Glomerular visceral epithelial cell (primary cell): ENCODE results near the gene LLGL1.

Experiments used
- DNase-seq: peaks from one replicate; pipeline ENCODE4 v3.0.0-alpha.2; 2016; ENCODE audit errors: extremely low spot score

The LLGL1 gene

DNA sequence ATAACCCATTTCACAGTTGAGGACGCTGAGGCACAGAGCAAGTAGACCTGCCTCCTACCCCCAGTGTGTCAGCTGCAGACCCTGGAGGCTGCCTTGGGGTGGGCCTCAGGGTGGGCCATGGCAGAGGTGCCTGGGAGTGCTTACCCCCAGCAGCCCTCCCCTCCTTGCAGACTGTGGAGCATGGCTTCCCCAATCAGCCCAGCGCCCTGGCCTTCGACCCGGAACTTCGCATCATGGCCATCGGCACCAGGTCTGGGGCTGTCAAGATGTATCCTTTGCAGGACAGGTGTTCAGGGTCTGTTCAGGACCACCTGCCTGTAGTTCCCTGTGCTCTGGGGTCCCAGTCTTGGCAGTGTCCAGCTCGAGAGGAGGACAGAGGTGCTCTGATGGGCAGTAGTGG lies 4.3 kb downstream of the LLGL1 start:
- no peak for DNase-seq

DNA sequence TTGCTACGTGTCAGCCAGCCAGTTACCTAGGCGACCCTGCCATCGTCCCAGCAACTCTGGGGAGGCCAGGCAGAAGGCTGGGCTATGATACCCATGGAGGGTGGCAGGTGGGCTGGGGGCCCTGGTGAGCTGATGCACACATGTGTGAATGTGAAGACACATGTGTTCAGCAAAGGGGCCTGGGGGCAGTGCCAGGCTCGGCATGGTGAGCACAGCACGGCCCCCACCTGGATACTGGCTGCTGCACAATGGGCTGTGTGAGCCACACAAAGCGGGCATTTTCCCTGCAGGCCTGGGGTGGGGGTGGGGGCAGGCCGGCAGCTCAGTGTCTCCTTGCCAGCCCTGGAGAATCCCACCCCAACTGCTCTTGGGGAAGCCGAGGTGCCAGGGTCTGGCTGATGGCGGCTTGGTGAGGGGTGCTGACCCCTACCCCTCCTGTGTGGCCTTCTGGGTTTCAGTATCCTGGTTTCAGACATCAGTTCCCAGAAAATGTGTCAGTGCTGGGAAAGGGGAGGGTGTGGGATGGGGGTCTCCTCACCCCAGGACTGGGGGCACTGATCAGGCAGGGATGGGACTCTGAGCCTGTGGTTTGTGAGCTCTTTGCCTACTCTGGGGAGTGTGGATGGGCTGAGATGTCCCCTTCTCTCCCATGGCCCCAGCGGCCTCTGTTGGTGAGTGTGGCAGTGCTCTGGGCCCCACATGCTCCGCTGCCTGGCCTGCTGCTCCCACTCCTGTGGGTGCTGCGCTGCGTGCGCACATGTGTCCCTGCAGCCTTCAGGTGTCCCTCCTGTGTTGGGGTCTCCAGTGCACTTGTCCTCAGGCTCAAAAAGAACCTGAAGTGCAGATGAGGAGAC lies 5.1 kb downstream of the LLGL1 start:
- no peak for DNase-seq

DNA sequence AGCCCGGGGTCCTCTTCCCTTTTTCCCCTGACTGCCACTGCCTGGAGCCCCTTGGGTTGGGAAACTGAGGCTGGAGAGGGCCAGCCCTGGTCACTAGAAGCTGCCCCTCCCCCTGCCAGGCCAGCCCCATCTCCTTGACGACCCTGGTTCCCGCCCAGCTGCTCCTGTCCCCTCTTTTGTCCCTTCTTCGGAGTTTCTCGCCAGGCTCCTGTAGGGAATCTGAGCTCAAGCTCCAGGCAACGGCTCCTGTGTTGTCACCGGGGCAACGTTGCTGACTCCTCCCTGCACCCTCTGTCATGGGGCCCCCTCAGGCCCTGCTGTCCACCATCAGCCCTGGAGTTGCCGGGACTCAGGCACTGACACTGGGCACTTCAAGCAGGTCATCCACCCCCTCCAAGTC lies 5.7 kb downstream of the LLGL1 start:
- DNase-seq: no peak

DNA sequence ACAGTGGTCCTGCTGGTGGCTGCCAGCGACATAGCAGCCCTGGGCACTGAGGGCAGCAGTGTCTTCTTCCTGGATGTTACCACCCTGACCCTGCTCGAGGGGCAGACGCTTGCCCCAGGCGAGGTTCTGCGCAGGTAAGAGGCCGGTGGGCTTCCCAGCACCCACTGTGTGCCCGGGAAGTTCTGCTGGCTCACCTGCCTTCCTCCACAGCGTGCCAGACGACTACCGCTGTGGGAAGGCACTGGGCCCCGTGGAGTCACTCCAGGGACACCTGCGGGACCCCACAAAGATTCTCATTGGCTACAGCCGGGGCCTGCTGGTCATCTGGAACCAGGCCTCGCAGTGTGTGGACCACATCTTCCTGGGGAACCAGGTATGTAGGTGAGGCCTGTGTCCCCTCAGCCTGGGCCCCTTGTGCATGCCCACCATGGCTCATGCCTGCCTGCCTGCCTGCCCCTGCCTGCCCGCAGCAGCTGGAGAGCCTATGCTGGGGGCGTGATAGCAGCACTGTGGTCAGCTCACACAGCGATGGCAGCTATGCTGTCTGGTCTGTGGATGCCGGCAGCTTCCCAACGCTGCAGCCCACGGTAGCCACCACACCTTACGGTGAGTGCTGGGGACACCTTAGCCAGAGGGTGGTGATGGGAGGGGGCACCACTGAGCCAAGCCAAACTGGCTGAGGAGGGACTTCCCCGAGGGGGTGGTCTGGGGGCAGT lies 8.5 kb downstream of the LLGL1 start:
- no peak for DNase-seq

DNA sequence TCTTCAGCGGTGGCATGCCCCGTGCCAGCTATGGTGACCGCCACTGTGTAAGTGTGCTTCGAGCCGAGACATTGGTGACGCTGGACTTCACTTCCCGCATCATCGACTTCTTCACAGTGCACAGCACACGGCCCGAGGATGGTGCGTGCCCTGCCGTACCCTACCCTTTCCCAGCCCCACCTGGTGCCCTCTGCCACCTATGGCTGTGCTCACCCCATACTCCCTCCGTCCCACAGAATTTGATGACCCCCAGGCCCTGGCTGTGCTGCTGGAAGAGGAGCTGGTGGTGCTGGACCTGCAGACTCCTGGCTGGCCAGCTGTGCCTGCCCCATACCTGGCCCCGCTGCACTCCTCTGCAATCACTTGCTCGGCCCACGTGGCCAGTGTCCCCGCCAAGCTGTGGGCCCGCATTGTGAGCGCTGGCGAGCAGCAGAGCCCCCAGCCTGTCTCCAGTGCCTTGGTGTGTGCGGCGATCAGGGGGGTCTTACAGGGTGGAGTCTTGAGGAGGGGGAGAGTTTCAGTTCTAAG lies 9.5 kb downstream of the LLGL1 start:
- DNase-seq: no peak

DNA sequence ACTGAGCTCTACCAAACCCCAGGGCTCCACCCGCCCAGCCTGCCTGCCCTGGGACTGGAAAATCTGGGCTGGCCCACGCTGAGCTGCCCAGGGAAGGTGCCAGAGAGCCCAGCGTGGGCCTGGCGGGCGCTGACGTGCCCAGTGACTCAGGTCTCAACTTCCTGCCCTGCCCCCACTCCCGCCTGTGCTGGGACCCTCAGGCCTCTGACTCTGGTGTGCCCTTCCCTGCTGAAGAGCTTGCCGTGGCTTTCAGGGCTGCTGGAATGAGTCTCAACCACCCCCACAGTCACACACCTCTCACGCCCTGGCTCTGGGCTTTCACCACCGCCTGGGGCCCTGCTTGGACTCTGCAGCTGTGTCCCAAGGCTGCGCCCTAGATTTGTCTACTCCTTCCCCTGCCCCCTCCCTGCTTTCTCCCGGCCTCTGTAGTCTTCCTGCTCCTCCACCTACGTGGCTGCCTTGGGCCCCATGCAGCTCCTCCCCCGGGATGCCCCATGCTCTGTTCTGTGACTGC lies 10.4 kb downstream of the LLGL1 start:
- peak; percentile 81 for DNase-seq

DNA sequence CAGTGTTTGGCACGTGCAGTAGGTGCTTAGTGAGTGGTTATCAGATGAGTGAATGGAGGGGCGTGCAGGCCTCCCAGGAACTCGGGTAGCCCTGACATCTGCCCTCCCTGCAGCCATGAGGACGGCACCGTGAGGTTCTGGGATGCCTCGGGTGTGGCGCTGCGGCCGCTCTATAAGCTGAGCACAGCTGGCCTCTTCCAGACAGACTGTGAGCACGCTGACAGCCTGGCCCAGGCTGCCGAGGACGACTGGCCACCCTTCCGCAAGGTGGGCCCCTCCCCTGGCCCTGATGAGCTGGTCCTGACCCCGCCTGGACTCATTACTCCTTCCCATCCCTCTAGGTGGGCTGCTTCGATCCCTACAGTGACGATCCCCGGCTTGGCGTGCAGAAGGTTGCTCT lies 11.1 kb downstream of the LLGL1 start:
- no peak for DNase-seq

DNA sequence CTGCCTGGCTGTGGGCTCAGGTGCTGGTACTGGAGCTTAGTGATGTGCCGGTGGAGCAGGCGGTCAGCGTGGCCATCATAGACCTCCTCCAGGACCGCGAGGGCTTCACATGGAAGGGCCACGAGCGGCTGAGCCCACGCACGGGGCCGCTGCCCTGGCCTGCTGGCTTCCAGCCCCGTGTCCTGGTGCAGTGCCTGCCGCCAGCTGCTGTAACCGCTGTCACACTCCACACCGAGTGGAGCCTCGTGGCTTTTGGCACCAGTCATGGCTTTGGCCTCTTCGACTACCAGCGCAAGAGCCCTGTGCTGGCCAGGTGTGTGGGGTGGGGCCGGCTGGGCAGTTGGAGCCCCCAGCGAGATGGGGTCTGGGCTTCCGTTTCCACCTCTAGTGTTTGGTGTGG lies 12.0 kb downstream of the LLGL1 start:
- DNase-seq: no peak

DNA sequence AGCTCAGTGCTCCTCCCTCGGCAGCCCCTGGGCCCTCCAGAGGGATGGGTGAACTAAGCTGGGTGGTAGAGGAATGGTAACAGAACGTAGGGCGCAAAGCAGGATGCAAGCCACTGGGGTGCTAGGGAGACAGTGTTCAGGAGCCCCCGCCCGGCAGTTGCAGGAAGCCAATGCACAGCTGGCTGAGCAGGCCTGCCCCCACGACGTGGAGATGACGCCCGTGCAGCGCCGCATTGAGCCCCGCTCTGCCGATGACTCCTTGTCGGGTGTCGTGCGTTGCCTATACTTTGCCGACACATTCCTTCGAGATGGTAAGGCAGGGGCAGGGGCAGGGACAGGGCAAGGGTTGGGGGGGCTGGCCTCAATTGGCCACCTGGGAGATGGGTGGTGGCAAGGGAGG lies 12.9 kb downstream of the LLGL1 start:
- no peak for DNase-seq

DNA sequence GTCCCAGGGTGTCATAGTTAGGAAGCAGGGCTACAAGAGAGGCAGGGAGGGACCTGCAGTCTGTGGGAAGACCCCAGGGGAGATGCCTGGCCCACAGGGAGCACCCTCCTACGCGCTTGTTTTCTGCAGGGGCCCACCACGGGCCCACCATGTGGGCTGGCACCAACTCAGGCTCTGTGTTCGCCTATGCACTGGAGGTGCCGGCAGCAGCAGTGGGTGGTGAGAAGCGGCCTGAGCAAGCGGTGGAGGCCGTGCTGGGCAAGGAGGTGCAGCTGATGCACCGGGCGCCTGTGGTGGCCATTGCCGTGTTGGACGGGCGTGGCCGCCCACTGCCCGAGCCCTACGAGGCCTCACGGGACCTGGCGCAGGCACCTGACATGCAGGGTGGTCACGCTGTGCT lies 15.0 kb downstream of the LLGL1 start:
- no peak for DNase-seq

DNA sequence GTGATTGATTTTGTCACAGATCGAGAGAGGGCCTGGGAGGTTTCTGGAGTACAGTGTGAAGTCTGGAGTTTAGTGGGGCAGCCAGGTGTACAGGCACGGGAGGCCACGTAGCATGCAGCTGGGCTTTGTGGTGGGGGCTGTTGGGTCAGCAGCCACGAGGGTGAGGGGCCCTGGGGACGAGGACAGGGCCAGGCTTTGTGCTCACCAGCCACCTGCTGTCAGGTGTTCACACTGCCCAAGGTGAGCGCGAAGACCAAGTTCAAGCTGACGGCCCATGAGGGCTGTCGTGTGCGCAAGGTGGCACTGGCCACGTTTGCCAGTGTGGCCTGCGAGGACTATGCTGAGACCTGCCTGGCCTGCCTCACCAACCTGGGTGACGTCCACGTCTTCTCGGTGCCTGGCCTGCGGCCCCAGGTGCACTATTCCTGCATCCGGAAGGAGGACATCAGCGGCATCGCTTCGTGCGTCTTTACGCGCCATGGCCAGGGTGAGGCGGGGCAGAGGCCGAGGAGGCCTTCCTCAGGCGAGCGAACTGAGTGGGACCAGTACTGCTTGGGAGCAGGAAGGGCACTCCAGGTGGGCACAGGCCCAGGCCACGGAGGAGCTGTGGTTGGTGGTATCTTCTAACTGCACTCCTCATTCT lies 15.9 kb downstream of the LLGL1 start:
- DNase-seq: no peak

DNA sequence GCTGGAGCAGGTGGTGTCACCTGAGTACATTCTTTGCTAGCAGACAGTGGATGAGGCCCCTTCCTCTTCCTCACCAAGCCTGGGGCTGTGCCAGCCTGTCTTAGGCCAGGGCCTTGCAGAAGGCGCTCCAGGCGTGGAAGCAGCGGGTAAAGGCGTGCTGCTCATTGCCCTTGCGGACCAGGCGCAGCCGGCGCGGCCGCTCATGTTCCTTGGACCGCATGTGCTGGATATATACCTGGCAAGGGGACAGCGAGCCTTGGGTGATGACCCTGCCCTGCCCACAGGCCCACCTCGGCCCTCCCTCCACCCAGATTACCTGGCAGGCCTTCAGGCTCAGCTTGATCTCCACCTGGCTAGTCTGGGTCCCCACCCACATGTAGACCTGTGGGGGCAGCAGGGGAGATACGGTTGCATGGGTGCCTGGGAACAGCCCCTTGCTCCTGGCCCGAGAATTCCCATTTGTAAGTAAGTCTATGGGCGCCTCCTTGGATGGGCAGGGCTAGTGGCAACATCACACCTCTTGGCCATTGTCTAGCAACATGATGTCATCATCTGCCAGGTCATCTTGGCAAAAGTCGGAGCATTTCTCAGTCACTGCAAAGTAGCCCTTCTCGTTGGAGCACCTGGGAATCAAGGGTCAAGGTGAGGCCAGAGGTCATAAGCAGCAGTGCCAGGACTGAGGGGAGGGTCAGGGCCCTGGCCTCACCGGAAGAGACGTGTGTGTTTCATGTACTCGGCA lies 19.8 kb downstream of the LLGL1 start:
- DNase-seq: no peak

DNA sequence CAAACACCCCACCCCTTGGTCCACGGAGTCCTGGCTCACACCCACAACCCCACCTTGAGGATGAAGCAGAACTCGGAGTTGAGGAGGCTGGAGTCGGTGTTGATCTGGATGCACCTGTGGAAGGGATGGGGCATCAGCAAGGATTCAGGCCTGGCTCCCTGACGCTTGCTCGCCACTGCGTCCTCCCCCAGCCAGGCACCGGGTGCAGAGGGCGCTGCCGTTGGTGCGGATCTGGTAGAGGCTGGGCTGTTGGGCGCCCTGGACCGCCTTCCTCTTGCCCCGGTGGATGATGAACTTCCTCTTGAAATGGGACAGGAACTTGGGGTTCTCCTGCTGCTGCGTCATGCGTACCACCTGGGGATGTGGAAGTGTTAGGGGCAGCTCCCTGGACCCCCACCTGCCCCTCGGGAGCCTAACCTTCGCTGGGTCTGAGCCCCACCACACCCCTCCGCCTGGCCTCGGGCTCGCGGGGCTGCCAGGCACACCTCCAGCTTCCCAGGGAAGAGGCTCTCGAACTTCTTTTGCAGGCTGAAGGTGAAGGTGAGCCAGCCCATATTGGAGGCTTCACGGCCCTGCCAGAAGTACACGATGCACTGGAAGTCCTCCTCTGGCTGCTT lies 20.8 kb downstream of the LLGL1 start:
- DNase-seq: no peak

DNA sequence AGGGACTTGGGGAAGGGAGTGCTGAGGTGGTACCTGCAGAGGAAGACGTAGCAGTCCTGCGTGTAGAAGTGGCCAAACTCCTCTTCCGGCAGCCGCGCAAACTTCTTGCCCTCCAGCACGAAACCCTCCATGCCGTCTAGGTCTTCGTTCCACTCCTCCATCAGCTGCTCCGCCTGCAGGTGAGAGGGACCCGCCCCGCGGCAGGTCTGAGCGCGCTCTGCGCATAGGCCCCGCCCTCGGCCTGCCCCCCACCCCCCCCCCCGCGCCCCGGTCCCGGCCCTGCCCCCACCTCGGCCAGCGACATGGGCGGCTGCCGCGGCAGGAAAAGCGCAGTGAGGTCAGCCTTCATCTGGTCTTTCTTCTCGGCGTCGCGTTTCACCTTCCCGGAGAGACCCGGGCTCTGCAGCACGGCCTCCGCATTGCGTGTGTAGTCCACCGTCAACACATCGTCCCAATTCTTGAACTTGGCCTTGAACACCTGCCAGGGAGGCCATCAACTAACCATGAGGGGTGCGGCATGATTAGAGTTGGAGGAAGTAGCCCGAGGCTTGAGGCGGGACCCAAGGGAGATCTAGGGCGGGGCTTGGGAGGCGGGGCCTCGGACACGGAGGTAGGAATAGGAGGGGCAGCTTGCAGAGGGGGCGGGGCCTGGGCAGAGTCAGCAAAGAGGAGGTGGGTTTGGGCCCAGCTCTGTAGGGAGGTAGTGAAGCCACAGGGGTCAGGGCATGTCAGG lies 21.6 kb downstream of the LLGL1 start:
- peak; percentile 24 for DNase-seq

DNA sequence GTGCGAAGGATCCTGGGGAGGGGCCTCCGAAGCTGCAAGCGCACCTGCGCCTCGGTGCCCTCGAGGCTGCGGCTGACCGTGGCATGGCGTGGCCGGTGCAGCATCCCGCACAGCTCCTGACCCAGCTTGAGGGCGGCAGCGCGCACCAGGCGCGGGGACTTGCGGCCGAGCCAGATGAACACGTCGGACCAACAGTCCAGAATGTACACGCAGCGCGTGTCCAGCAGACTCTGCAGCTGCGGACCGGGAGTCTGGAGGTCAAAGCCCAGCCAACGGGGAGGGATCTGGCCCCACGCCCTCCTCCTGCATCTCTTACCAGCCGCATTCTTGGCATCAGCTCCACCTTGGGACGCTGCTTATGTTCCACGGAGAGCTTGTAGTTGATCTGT lies 22.2 kb downstream of the LLGL1 start:
- DNase-seq: no peak

DNA sequence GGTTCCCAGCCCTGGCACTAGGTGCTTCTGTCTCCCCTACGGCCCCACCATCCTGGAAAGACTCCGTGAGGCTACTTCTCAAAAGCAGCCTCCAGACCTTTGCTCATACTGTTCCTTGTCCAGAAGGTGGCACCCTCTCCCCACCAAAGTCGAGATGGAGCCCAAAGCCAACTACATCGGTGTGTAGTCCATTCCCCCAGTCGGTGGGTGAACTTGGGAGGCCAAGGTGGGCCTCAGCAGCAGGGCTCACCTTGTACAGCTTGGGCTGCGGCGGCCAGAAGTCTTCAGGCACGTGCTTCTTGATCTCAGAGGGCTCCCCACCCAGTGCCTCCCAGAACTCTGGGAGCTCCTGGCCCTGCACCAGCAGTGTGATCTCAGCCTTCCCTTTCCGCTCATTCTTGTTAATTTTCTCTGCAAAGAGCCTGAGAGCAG lies 22.9 kb downstream of the LLGL1 start:
- DNase-seq: peak; percentile 72

DNA sequence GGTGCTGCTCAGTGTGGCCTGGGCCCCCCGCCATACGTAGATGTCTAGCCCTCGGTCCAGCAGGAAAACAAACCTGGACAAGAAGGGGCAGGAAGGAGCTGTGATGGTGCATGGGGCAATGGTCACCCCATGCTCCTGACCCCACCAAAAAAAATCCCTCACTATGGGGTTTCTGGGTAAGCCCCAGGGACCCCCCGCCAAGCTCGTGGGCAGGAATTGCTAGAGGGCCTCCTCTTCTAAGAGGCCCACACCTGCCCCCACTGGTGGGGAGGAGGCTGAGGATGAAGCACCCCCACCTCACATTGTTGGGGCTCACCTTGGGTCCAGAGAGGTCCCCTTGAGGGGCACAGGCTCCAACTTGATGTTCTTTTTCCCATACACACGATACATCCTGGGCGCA lies 23.4 kb downstream of the LLGL1 start:
- no peak for DNase-seq

DNA sequence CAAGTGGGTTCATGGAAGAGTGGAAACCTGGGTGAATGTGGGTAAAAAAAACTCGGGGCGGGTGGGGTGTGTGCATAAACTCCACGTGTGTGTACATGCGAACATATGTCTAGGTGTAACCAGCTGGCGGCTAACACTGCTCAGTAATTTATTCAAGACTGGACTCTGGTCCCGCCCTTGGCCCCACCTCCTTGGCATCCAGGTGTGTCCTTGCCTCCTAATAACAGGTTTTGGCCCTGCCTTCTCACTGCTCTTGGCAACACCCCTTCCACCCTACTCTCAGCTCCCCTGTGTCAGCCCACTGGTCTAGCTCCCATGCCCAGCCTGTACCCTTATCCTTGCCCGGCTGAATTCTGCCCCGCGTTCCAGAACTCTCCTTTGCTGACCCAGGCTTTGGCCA lies 24.8 kb downstream of the LLGL1 start:
- DNase-seq: no peak

DNA sequence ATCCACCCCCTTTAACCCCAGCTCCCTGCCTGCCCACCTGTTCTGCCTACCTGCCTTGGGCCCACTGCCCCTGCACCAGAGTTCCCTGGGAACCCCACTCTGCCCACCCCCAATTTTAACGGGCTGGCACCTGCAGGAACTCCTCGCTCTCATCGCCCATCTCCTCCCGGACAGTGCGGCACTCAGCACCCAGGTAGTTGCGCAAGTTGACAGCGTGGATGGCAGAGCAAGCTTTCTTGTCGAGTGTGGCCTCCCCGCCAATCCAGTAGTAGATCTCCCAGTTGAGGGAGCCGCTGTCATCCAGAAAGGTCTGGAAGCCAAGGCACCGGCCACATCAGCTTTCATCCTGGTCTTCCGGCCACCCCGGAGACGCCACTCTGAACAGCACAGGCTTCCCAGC lies 25.3 kb downstream of the LLGL1 start:
- DNase-seq: no peak

DNA sequence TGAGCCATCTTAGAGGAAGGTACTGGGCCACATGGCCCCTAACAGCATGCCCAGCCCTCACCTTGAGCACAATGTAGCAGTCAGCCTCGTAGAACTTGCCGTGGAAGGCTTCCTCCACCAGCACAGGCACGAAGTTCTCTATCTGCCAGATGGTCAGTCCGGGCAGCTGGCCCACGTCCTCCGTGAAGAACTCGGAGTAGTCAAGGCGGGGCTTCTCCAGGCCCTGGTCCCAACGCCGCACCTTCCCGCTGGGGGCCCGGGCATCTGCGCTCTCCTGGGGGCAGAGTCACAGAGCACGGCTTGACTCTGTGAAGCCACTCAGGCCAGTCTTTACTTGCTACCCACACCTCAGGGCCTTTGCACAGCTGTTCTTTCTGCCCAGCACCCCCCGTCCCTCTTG lies 25.8 kb downstream of the LLGL1 start:
- no peak for DNase-seq

DNA sequence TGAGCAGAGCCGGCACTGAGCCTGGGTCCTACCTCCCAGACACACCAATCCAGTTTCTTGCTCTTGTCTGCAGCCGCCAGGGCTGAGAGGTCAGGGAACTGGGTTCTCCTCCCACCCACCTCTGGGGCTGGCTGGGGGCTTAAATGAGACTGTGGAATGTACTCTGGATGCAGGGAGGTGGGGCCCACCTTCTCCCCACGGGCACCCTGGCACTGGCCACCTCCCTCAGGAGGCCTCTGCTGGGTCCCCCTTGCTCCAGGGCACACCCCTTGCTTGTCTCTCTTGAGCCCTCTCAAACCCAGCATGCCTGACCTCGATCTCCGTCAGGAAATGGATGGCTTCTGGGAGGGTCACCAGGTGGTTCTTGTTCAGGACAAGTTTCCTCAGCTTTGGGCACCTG lies 26.7 kb downstream of the LLGL1 start:
- no peak for DNase-seq
